GM19468 (cell line): Measurements from ENCODE around the gene CSNK1G2.

ENCODE experiments used
- ATAC-seq: cut with Tn5 transposase; IDR thresholded peaks from one replicate; pipeline ENCODE4 v1.9.1; 2021; ENCODE audit warnings: mild to moderate bottlenecking, moderate library complexity, moderate number of reproducible peaks; ENCODE audit not compliant: unreplicated experiment; ENCODE audit errors: extremely low read depth

Gene CSNK1G2

GRCh38 chr19:1961000-1961883, 20.3 kb downstream of the CSNK1G2 start:
- no peak for ATAC-seq

GRCh38 chr19:1962674-1963073, 21.7 kb downstream of the CSNK1G2 start:
- ATAC-seq: no peak

DNA sequence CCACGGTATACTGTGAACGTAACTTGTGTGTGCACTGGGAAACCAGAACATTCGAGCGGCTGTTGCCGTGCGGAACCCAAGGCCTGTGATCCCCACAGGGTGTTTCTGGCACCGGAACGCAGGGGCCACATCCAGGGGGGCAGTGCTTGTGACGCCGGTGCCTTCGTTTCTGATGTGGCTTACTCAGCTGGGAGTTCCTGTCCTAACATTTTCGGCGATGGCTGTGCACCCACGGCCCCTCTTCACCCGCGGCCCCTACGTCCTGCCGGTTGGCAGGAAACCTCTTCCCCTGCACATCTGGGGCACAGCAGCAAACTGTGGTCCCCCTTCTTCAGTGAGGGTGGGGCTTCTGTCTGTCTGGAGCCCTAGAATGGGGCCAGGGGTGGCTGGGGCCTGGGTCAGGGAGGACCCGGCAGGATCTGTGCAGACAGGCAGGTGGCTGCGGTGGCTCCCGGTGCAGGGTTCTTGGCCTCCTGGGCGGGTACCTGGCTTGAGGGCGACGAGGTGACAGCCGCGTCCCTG, 26.2 kb downstream of the CSNK1G2 start:
- ATAC-seq: no peak

- ATAC-seq: no peak
Measured at GRCh38 chr19:1968279-1969175, 27.6 kb downstream of the CSNK1G2 start.

GRCh38 chr19:1969176-1970002, 28.4 kb downstream of the CSNK1G2 start:
- ATAC-seq: no peak

GRCh38 chr19:1970003-1970805, 29.2 kb downstream of the CSNK1G2 start:
- no peak for ATAC-seq

DNA sequence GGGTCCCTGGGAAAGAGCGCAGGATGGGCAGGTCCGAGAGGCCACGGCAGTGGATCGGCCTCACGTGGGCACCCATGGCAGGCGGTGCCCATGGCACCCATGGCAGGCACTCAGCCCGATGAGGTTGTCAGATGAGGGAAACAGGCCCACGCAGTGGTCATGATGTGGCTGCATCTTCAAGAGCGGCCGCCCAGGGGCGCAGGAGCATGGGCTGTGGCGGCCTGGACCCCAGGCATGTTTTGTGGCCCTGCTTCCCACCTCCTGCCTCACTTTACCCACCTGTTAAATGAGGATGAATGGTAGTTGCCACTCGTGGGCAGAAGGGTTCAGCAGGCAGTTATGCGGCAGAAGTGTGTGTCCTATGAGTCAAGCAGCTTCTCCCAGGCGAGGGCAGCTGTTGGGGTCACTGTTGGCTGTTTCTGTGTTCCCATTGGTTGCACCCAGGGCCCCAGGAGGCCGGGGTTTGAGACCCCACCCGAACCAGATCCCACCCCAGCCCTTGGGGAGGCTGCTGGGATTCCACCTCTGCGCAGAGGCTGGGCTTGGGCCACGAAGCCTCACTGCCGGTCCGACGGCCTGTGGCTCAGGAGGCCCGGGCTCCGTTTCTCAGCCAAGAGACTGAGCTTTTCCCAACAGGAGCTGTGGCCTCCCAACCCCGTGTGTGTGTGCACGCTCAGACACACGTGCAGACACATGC, 30.0 kb downstream of the CSNK1G2 start:
- no peak for ATAC-seq

GRCh38 chr19:1974381-1975161, 33.6 kb downstream of the CSNK1G2 start:
- ATAC-seq: no peak

- ATAC-seq: no peak
Measured at GRCh38 chr19:1975162-1975480, 34.1 kb downstream of the CSNK1G2 start.

DNA sequence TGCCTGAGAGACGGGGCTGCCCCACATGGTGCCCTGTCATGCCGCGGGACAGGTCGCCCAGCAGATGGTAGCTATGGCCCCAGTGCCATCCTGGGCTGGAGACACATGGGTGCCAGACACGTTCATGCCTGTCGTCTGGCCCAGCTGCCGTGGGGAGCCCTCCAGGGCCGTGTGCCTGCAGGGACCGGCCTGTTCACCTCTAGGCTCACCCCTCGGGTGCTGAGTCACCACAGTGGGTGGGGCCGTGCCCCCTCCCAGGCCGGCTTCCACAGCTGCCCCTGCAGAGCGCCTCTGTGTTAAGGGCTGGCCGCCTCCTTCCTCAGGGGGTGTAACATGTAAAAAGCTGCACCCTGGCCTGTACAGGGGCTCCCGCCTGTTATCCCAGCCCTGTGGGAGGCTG, 36.1 kb downstream of the CSNK1G2 start:
- no peak for ATAC-seq

DNA sequence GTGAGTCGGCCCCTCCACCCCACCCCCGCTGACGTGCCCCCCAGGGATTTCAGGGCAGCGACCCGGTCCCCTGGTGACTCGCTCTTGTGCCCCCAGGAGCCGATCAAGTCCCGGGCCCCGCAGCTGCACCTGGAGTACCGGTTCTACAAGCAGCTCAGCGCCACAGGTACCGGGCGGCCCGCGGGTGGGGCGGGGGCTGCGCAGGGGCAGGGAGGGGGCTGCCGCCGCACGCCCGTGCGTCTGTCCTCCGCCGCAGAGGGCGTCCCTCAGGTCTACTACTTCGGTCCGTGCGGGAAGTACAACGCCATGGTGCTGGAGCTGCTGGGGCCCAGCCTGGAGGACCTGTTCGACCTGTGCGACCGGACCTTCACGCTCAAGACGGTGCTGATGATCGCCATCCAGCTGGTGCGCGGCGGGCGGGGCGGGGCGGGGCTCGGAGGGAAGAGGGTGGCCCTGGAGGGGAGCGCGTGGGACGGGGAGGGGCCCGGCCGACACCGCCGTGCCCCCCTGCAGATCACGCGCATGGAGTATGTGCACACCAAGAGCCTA, 37.4 kb downstream of the CSNK1G2 start:
- no peak for ATAC-seq

GRCh38 chr19:1979017-1979416, 38.0 kb downstream of the CSNK1G2 start:
- no peak for ATAC-seq

- no peak for ATAC-seq
Measured at GRCh38 chr19:1979642-1980041, 38.7 kb downstream of the CSNK1G2 start.

DNA sequence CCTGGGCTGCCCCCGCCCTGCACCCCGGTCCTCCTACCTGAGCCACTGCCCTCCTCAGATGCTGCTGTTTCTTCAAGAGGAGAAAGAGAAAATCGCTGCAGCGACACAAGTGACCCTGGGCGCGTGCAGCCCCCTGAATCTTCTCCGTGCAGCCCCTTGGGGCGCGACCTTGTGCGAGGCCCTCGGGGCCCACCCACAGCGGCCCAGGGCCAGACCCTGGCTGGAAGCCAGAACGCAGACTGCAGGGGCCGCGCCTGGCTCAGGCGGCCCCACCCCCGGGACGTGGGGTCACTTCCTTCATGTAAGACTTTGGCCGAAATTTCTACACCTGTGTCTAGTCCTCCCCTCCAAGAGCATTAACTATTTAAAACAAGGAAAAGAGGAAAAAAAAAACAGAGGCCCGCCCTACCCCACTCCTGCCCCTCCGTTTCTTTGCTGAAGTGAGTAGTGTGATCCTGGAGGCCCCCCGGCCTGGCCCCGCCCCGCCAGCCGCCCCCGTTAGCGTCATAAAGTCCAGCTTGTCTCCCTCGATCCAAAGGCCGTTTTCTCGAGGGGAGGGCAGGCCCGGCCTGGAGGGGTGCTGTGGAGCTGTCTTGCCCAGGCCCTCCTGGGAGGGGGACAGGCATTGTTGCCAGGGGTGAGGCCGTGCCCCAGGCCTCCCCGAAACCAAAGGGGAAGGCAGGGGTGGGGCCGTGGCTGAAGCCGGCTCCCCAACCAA, 39.3 kb downstream of the CSNK1G2 start:
- ATAC-seq: no peak

DNA sequence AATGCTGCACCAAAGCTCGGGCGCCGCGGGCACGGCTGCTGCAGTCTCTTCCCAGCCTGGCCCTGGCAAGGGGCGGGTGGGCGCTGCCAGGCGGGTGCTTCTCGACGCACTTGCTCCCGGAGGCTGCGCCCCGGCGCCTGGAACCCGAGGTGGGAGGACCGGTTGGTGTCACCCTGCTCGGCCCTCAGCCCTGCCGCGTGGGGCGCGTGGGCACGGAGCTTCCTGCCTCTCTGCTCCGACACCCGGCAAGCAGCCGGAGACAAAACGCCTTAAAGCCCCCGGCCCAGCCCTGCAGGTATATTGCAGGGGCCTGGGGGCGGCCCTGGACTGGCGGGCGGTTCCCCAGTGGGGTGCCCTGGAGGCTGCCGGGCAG, 39.8 kb downstream of the CSNK1G2 start:
- ATAC-seq: no peak

- no peak for ATAC-seq
Measured at GRCh38 chr19:1981253-1981652, 40.3 kb downstream of the CSNK1G2 start.

DNA sequence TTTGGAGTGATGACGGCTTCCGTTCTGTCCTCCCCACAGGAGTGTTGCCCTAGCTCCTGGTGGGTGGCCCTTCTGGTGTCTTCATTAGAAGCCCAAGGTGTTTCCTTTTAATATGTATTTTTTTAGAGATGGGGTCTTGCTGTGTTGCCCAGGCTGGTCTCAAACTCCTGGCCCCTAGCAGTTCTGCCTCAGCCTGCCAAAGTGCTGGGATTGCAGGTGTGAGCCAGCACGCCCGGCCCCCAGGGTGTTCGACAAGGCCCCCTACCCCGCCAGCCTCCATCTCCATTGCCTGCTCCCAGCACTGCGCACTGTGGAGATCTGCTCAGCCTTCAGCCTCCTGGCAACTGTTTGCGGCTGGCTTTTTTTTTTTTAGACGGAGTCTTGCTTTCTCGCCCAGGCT, 43.4 kb downstream of the CSNK1G2 start:
- no peak for ATAC-seq
